GM18519 (cell line): Measurements from ENCODE around the gene ZYX.

Experiments
- ATAC-seq: cut with Tn5 transposase; IDR thresholded peaks from one replicate; pipeline ENCODE4 v1.9.1; 2021; ENCODE audit warnings: mild to moderate bottlenecking, moderate library complexity; ENCODE audit not compliant: unreplicated experiment, low FRiP score

Gene ZYX

DNA sequence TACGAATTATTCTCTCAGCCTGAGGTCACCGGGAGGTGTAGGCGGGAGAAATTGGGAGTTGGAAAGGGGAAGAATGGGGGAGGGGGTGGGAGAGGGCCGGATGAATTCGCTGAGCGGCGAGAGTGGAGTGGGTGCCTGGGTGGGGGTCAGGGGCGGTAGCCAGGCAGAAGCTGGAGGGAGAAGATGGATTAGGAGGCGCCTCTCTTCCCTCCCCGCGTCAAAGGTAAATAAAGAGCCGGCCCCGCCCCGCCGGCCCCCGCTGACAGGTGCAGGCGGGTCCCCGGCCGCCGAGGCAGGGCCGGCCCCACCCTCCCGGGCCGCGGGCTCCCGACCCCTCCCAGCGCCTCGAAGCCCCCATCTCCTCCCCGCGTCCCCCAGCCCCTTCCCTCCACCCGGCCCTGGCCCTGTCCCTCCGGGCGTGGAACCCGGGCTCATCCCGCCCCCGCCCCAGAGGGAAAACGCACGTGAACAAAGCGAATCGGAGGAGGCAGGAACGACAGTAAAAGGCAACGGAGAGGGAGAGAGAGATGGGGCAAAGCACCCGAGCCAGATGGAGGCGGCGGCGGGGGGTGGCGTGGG lies 19.5 kb upstream of the ZYX start:
- ATAC-seq, result no peak

DNA sequence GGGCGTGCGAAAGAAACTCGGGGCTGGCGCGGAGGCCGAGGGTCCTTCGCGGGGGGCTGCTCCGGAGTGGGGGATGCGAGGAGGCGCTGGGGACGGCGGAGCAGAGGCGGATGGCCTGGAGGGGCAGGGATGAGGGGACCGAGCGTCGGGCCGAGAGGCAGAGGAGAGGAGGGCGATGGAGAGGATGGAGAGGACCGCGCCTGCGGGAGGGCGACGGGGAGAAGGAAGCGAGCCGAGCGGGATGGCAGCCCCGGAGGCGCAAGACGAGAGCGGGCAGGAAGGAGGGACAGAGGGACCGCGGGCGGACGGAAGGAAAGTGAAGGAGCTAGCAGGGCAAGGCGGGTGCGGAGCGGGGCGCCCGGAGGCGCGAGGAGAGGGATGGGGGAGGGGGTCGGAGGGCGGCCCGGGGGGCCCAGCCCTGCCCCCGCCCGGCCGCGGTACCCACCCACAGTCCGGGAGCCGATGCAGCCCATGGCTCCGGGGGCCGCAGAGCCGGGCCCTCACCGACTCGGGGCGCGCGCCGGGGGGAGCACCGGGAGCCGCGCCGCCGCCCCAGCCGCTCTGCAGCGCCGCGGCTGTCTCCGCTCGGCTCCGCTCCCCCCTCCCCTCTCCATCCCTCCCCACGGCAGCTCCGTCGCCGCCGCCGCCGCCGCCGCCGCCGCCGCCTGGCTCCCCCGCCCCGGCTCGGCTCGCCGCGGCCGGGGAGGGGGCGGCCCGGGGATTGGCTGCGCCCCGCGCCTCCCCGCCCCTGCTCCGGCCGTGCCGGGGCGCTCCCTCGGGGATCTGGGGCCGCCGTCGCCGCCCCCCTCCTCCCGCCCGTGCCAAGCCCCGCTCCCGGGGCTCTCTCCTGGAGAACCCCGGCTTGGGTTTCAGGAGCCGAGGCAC lies 18.8 kb upstream of the ZYX start, which contains the start of gene FAM131B:
Gene FAM131B (minus strand): TSS at position 583 of the 885 bp plus-strand sequence. CDS start 110 bp downstream, at position 473.
- ATAC-seq, result no peak

DNA sequence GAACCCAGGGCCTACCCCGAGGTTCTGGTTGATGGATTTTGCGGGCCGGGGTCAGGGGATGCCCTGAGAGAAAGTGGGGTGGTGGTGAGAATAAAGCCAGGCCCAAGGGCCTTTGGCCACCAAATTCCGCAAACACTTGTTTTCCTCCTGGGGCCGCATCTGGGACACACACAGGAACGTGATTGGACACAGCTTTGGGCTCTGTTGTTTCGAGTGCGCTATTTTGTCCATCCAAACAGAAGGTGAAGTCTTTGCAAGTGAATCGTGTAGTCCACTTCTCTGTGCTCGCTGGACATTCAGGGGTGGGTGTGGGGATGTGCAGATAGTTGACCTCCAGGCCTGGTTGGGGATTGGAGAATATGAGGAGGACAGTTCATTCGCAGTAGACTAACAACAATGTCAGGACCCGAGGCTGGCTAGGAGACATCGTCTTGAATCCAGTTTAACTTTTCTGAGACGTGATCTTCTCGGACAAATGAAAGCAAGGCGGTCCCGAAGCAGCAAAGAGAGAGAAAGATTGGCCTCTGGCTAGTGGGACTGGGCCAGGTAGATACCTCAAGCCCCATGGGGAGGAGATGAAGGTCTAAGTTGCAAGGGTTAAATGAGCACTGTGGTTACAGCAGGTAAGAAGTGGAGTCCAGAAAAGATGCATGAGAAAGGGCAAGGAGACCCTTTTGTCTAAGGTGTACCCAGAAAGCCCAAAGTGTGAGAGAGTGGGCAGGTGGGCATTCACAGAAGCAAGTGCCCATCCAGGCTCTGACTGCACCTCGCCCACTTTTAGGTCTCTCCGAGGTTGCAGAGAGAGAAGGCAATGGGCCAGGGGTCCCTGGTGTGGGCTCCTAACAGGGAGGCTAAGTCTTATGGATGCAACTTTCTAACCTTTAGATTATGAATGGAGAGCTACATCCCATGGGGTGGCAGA lies 17.9 kb upstream of the ZYX start:
- ATAC-seq, result no peak

DNA sequence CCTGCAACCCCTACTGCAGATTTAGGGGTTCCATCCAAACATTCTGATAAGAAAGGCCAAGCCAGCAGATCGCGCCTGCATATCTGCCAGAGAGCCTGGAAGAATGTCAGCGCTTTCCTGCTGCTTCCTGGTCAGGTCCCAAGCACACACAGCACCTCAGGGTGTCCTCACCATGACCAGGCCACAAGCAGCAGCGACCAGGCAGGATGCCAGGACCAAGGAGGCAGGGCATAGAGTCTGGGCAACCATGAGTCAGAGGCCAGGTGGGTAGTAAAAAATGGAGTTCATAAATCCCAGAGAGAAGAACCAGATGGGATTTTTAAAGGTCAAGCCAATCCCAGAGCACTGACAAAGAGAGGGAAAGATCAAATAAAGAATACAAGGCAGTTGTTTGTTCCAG lies 13.2 kb upstream of the ZYX start:
- ATAC-seq, result no peak

DNA sequence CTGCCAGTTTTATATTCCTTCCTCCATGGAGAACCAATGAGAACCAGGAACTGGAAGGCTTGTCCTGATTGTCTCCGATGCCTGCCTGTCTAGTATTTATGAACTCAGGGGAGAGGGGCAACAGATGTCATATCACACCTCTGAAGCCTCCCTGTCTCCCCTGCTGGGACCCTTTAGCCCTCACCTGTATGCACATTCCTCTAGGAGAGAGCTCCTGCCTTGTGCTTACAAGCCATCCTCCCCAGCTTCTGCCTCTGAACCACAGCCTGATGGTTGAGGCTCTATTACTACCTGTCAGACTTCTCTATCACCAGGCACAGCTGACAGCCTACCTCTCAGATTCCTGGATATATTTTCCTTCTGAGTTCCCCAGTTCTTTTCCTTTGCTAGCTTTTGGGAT lies 12.8 kb upstream of the ZYX start:
- ATAC-seq, result no peak

DNA sequence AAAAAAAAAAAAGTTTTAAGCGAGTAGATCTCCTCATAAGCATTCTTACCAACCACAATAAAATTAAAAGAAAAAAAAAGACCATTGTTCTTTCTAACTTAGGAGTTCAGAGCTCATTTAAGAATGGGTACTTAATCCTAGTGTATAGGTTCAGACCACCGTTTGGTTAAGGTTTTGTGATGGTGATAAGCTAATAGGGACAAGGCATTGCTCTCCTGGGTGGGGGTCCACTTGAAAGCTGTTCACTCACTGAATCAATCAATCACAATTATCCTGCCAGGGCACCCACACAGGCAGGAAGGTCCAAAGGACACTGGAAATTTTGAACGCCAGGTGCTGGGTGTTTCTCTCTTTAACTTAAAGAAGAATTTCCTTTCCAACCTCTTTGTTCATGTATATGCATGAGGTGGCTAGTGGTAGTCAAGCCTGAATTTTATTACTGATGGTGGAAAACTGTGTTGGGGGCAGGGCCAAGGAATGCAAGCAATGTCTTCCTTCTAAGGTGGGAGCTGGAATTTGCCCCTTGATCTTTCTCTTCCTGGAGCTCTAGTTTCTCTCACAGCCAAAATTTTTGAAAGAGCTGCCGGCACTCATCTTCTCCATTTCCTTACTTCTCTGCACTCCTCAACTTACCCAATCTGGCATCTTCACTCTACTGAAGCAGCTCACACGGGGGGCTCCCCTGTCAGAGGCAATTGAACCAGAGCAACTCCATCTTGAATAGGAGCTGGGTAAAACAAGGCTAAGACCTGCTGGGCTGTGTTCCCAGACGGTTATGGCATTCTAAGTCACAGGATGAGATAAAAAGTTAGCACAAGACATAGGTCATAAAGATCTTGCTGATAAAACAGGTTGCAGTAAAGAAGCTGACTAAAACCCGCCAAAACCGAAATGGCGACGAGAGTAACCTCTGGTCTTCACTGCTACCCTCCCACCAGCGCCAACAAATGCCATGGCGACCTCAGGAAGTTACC lies 11.2 kb upstream of the ZYX start:
- no peak for ATAC-seq

DNA sequence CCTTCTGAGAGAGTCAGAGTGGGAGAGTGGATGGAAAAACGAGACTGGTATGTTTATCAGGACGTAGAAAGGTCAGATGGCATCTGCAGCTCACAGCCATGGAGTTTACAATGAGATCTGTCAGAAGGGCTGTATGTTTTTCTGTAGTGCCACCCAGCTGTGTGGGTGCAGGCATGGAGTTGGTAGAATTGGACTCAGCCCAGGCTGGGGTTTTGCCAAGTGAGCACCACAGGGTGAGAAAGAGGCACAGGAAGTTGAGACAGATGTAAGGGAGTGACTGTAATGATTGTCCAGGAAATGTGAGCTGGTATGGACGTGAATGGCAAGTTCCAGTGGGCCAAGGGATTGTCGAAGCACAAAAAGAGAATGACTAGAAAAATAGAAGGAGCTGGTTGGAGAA lies 9.1 kb upstream of the ZYX start:
- ATAC-seq, result no peak

DNA sequence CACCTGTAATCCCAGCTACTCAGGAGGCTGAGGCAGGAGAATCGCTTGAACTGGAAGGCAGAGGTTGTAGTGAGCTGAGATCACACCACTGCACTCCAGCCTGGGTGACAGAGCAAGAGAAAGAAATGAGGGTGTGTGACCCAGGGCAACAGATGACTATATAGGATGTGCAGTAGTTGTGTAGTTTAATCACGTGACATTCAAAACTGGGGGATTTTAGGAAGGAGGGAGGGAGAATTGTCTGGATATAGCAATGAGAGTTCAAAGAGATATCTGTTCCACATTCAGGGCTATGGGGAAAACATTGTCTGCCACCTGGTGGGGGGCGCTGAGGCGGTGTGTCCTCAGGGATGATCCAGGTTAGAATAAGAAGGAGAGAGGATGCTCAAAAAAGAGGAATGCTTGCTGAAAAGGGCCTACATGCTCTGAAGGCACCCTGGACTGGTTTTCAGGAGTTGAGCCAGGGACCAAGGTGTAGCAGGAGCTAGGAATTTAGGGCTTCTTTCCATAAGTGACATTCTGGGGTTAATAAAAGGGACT lies 7.8 kb upstream of the ZYX start:
- no peak for ATAC-seq

DNA sequence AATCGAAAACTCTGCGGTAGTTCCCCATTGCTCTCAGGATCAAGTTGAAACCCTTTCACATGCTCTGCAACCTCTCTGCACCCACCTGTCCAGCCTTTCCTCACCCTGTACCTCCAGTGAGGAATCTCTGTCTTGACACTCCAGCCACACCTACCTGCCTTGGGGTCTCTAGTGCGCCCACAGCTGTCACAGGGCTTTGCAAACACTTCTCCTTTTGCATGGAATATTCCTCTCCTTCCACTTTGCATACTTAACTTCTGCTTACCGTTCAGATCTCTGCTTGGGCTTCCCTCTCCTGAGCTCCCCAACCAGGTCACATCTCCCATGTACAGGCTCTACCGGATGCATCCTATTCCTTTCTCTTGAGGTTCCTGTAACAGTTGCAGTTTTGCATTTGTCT lies 6.6 kb upstream of the ZYX start:
- ATAC-seq, result no peak

DNA sequence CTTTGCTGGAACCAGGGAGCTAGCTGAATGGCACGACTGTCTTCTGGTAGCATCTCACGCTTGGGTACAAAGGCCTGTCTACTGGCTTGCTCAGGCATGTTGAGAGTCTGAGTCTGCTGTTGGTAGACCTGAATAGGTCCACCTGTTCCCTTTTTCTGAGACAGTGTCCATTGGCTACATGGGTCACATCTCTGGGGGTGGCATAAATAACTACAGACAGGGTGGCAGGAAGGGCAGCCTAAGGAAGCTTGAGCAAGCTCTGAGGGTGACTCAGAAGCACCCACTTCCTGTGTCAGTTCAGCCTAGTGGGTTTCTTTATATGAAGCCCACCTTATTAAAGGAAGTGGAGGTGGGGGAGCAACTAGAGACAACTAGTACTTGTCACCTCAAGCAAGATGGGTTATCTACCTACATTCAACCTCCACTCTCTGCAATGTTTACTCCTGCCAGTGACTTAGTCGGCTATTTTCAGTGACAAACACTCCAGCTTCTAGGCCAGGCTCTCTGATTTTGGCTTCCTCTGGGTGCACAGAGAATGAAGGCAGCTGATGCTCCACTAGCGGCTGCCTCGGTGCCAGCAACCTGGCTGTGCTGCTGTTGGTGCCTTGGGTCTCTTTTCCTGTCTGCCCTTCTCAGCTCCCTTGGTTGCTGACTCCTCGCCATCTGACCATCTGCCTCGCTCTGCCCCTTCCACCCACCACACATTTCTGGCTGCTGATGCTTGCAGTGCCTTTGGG lies 5.7 kb upstream of the ZYX start:
- no peak for ATAC-seq

DNA sequence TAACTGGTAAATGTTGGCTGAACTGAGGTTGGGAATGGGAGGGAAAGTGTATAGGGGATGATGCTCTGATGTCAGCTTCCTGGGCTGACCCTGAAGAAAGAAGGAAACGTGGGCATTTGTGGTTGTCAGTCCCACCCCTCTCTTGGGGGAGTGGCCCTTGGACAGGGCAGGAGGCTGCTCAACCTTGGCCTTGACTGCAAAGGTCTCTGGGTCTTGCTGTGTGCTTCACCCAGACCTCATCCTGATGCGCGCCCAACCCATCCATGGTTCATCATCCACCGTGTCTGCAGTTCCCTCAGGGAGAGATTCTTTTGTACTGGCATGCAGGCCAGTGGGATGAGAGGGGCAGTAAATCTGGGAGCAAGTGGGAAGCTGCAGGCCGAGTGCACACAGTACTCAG lies 4.7 kb upstream of the ZYX start:
- ATAC-seq, result no peak

DNA sequence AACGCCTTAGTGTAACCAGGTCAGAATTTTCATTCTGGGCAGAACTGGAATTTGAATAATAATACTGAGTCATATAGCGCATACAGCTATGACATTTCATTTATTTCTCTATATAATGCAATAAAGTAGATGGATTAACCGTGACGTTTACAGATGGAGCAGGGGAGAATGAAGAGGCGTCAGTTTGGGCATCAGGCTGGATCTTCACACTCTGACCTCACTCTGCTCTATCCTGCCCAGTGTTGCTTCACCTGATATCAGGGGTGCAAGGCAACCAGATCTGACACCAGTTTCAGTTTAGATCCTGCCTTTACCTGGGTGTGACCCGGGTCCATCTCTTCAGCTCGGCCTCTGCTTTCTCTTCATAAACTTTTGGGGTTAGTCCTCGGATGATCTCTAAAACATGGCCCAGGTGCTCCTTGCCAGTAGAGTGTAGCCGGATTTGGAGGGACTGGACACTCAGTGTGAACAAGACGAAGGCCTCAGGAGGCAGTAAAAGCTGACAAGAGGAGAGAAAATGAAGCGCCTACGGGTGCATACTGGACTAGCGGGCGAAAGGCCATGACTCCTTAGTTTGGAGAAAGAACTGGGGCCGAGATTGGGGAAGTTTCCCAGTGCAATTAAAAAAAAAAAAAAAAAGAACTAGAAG lies 1.4 kb upstream of the ZYX start:
- no peak for ATAC-seq

DNA sequence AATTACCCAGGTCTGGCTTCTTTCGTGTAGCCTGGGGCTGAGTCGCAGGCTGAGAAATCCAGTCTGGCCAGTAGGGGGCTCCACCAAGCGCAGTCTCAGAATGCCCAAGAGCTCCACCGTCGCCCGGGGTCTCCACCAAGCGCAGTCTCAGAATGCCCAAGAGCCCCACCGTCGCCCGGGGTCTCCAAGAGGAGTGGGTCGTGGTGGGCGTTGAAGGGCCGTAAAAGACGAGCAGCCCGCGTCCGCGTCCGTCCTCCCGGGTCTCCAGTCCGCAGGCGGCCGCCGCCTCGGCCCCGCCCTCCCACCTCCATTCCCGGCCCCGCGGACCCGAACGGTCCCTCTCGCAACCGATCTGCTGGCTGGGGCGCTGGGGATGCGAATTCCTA lies 892 bp upstream of the ZYX start:
- ATAC-seq, result peak; percentile 32

DNA sequence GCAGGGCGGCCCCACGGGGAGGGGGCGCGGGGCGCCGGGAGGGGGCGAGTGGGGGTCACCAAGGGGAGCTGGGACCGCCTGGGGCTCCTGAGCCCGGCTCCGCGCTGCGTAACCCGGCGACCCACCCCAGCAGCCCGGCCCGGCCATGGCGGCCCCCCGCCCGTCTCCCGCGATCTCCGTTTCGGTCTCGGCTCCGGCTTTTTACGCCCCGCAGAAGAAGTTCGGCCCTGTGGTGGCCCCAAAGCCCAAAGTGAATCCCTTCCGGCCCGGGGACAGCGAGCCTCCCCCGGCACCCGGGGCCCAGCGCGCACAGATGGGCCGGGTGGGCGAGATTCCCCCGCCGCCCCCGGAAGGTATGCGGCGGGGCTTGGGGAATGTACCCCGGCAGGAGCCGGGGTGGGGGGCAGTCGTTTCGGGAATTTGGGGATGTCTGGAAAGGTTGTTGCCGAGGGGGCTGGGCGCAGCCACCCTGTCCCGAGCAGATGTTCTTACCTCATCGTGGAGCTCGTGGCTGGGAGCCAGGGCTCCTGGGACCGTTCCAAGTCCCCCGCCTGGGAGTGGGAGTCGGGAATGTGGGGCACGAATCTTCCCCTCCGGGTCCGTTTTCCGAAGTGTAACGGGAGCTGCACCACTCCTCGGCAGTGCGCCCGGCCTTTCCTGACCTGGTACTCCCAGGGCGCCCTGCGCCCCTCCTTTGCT lies 431 bp downstream of the ZYX start:
- ATAC-seq, result peak; percentile 4

DNA sequence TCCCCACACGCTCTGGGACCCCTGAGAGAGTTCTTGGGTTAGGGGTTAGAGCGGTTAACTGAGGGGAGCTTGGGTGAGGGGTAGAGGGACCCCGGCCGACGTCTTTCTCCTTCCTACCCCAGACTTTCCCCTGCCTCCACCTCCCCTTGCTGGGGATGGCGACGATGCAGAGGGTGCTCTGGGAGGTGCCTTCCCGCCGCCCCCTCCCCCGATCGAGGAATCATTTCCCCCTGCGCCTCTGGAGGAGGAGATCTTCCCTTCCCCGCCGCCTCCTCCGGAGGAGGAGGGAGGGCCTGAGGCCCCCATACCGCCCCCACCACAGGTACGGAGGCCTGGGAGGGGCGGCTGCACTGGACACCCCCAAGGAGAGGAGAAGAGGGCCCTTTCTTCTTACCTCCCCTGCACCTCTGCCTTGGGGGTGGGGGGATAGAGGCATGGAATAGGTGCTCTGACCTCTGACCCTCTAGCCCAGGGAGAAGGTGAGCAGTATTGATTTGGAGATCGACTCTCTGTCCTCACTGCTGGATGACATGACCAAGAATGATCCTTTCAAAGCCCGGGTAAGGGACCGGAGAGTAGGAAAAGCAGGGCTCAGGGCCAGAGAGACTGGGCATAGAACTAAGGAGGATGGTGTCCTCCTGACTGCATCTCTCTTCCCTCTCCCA lies 1.1 kb downstream of the ZYX start:
- ATAC-seq, result no peak

DNA sequence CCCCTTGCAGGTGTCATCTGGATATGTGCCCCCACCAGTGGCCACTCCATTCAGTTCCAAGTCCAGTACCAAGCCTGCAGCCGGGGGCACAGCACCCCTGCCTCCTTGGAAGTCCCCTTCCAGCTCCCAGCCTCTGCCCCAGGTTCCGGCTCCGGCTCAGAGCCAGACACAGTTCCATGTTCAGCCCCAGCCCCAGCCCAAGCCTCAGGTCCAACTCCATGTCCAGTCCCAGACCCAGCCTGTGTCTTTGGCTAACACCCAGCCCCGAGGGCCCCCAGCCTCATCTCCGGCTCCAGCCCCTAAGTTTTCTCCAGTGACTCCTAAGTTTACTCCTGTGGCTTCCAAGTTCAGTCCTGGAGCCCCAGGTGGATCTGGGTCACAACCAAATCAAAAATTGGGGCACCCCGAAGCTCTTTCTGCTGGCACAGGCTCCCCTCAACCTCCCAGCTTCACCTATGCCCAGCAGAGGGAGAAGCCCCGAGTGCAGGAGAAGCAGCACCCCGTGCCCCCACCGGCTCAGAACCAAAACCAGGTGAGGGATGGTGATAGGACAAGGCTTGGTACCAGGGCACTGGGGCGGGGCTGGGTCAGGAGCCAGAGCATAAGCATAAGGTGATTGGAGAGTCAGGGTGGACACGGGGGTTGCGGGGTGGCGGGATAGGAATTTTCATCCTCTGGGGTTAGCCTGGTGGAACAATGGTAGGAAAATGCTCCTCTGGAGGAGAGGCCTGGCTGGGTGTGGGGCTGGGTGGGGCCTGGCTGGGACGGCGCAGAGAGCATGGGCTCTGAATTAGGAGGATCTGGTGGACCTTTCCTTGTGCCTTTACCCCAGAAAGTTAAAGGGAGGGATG lies 1.9 kb downstream of the ZYX start:
- no peak for ATAC-seq

DNA sequence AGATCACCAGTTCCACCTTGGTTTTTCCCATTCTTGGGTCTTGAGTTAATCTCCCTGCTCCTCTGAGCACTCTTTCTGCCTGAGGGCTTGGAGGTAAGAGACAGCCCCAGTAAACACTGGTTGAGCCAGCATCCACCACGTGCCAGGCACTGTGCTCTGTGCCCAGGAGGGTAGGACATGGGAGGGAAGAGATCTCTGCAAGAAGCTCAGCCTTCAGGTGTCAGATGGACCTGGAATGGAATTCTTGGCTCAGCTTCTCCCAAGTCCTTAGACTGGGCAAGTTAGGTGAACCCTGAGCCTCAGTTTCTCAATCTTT lies 2.5 kb downstream of the ZYX start:
- no peak for ATAC-seq
